Stimulated activated CD4-positive, alpha-beta T cell treated with anti-CD3 and anti-CD28 coated beads, Interleukin-1b, Interleukin-23, amount 100 ng/mL, for 48 hours (primary cell): ENCODE data around the gene DOCK2.

ENCODE experiments used
- DNase-seq: peaks from one replicate; pipeline ENCODE4 v3.0.0-alpha.2; 2020

Gene DOCK2

DNA sequence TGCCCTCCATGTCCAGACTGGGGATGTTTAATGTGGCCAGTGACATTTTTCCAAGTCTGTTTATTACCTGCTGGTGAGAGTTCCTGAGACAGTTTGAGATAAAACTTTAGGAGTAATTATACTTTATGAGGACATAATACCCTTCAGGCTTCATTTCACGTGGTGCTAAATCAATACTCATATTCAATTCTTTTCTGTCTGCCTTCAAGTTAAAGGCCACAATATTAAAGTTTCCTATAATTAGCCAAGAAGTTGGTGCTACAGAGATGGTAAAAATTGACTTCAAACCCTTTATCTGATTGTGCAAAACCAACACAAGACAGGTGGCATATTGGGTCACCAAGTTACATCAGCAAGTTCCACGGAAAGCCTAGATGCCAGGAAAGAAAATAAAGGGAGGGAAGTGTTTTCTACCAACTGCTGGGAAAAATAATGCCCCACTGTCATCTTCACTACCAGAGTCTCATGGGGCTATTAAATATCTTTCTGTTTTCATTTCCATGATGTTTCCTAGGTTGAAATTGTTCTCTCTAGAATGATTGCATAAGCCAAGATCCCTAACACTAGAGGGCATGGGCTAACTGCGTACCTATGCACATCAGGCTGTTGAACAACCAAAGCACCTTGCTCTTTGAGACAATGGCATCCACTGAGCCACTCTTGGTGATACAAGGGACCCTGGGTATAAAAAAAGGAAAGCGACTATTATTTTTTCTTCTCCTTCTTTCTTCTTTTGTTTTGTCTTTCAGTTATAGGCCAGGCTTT is 274.6 kb downstream of the DOCK2 start:
- no peak for DNase-seq

DNA sequence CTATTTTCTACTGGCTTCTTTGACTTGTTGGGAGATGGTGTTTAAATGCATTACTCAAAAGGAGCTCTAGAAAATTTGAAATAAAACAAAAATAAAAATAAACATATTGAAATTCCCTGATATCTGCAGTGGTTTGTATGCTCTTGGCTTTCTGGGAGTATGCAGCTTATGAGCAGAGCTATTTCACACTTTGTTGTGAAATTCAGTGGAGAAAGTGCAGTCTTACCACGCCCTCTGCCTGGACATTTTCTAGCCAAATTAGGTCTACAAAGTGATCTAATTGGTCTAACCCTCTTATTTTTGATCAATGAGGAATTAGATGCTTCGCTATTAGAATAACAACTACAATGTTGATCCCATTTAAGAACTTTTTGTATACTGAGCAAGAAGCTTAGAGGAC is 276.4 kb downstream of the DOCK2 start:
- no peak for DNase-seq

DNA sequence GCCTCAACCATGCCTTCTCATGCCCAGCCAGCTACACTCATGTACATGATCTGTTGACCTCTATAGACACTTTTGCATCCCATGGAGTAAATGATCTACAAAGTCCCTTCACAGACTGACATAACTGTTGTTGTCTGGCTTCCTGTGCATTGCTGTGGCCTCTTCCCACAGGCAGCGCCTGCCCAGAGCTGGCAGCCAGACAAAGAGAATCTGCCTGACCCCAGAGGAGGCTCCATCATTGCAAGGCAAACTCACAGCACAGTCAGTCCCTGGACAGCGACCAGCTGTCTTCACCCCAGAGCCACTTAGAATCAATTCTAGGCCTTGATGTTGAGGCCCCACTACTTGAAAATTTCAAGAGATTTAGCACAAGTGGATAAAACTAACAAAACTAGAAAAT is 277.7 kb downstream of the DOCK2 start:
- no peak for DNase-seq

DNA sequence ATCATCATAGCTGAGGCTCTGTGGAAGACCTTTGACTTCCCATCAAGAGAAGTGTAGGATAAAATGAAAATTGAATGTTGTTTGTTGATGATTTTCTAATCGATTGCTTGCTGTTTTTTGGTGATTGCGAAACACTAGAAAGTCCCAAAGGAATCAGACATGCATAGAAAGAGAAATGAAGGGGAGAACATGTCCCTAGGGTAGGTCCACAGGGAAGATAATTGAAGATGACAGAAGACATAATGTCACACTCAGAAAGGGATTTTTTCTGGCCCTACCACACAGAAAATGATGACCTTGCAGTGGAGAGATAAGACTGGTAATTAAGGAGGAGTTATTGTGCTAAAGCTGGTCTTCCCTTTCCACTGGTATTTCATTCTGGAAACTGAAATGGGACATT is 280.4 kb downstream of the DOCK2 start:
- DNase-seq: no peak

GRCh38 chr5:169918228-169918627 is 281.2 kb downstream of the DOCK2 start:
- DNase-seq: no peak

- DNase-seq: no peak
These were observed 283.4 kb downstream of the DOCK2 start for GRCh38 chr5:169920474-169920873.

DNA sequence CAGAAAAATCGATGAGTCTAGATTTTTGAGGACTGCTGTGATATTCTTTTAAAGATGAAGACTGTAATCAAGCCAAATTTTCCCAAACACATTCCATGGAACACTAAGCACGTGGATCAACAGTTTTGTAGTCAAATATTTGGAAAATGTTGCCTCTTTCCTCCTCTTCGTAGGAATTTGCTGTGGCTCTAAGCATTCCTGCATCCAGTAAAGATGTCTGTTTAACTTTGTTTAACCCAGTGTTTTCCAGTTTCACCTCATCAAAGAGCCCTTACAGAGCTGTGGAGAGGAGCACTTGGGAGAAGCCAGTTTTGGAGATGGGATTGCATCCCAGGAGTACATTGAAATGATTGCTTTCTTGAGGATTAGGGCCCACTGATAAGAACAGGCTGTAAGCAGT is 284.3 kb downstream of the DOCK2 start:
- no peak for DNase-seq

DNA sequence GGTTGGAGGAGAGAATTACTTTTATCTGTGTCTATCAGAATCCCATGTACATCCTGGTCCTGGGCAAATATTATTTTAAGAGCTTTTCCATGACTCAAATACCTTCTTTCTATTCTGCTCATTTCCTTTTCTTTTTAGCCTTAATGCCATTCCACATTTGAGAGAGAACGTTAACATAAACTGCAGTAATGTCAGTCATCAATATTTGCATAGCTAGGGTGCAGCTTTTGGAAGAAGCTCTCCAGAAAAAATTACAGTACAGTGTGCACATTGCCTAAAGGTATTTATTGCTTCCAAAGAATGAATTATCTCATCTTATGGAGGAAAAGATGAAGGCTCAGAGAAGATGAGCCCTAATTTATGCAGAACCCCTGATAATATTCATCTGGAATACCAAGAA is 284.9 kb downstream of the DOCK2 start:
- DNase-seq: no peak

DNA sequence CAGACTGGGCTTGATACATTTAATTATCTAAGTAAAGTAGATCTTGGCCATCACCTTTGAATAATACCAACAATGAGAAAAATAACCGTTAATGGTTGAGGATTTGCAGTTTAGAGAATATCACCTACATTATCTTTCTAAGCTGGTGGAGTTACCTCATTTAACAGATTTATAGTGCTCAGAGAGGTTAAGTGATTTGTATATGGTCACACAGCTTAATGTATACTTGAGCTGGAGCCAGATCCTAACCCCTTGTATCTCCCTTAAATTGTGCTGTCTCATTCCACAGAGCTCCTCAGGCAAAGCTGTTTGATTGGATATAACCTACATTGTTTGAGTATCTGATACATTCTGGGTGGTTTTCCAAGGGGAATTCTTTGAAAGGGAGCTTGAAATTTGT is 285.4 kb downstream of the DOCK2 start:
- DNase-seq: no peak

DNA sequence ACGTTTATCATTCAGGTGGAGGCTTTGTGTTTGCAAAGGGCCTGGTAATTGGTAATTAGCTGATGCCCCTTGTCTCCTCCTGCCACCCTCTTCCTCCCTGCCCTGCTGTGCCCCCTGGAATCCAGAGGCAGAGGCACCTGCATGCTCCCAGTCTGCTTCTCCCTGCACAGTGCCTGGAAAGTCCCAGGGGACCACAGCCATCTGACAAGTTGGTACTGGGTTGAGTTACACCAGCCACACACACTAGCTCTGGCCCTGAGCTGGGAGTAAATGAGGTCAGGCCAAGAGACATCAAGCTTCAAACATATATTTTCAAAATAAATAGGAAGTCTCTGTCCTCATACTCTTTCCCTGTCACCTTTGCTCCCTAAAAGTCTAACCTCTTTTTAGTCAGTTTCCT is 286.9 kb downstream of the DOCK2 start:
- no peak for DNase-seq

DNA sequence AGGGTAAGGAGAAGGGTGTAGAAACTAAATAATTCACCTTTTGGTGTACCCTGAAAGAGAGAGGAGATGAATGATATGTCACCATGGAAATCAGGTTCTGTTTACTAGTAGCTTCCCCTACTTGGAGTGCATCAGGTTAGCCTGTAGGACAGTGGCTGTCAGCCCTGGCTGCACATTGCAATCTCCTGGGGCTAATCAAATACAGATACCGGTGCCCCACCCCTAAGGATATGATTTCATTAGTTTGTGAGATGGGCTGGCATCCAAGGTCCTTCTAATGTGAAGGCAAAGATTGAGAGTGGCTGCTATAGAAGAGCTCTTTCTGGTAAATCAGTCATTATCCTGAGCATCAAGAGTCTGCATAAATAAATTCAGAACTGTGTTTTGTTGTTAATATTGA is 296.1 kb downstream of the DOCK2 start:
- no peak for DNase-seq

- no peak for DNase-seq
These were observed 296.5 kb downstream of the DOCK2 start for GRCh38 chr5:169933616-169934015.

GRCh38 chr5:169934990-169935389 is 297.9 kb downstream of the DOCK2 start:
- DNase-seq: no peak

DNA sequence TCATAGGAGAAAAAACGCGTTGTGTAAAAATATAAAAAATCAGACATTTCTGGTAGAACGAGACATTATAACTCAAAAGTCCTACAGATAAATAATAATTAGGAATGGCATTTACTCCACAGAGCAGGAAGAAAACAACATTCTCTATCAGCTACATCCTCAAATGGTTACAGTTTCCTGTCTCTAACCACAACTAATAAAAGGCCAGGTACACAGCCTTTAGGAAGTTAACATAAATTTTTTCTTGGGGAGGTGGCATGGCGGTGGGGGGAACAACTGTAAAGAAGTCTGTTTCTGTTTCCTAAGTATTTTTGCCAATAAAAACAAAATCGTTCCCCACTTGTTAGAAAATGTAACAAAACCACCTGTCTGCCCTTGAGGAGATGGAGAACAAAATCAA is 298.7 kb downstream of the DOCK2 start:
- no peak for DNase-seq

DNA sequence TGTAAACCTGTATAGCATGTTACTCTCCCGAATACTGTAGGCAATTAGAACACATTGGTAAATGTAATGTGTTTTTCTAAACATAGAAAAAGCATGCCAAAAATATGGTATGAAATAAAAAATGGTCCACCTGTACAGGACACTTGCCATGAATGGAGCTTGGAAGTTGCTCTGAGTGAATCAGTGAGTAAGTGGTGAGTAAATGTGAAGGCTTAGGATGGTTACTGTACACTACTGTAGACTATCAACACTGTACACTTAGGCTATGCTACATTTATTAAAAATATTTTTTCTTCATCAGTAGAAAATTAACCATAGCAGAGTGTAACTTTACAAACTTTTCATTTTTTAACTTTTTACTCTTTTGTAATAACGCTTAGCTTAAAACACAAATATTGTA is 301.4 kb downstream of the DOCK2 start:
- DNase-seq: no peak

- no peak for DNase-seq
These were observed 302.7 kb downstream of the DOCK2 start for GRCh38 chr5:169939731-169940130.

DNA sequence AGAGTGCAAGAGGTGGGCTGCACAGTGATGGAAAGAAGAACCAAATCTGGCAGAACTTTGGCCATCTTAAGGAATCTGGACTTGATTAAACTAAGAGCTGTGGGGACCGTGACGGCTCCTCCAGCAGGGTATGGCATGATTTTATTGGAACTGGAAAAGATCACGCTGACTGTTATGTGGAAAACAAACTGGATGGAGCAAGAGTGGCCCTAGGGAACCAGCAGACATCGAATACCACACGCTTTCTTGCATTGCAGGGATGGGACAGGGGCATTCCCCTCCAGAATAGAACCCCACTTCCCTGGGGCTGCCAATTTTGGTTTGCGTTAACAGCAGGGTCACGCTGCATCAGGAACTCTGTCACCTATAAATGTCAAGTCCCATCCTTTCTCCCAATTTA is 304.5 kb downstream of the DOCK2 start:
- no peak for DNase-seq

GRCh38 chr5:169942181-169942580 is 305.1 kb downstream of the DOCK2 start:
- DNase-seq: no peak

DNA sequence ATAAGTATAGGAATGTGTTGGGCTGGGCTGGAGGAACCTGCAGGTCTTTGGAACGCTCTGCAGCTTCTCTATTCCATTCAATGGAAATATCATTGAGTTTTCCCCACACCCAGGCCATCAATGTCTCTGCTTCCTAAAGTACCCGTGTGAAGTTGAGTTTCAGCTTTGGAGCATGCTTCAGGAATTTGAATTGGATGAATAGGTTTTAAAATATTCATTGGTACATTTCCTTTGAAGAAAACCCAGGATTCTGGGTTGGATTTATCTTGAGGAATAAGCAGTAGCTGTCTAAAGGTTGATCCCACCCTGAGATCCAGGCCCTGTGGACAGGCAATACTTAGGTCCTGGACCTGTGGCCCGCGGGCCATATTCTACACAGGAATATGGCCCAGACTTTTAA is 306.0 kb downstream of the DOCK2 start:
- no peak for DNase-seq

DNA sequence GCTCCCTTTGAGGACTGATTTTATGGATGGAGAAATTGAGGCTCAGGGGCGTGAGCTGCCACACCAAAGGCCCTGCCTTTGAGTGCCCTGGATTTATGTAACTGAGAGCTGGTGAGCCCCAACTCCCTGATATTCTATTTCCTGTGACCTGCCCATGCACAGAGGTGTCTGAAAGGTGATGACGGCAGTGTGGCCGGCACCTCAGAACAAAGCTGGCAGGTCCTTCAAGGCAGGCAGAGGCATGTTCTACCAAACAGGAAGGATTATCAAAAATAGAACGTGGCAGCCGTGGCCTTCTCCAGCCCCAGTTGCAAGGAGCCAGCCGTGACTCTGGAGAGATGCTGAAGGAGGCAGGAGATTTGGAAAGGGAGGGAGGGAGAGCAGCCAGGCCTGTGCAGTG is 307.0 kb downstream of the DOCK2 start:
- DNase-seq: no peak

- no peak for DNase-seq
These were observed 308.0 kb downstream of the DOCK2 start for GRCh38 chr5:169944922-169945680.

- DNase-seq: no peak
These were observed 308.8 kb downstream of the DOCK2 start for GRCh38 chr5:169945831-169946261.

DNA sequence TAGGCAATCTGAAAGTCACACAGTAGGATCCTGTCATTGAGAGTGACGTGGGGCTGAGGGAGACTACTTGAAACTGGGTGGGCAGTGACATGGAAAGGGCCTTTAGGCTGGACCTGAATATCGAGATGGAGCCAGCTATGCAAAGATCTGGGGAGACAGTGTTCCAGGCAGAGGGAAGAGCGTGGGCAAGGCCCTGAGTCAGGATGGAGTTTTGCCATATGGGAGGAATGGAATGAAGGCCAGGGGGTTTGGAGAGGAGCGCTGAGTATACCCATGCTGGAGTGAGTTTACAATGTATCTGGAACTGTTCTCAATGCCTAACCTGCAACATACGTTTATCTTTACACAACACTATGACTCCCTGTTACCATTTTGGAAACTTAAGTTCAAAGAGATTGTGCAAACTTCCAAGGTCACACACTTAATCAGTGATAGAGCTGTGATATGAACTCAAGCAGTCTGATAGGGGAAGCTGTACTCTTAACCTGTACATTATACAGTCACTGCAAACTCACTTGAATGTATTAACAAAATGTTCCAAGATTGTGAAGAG is 309.7 kb downstream of the DOCK2 start:
- DNase-seq: no peak

DNA sequence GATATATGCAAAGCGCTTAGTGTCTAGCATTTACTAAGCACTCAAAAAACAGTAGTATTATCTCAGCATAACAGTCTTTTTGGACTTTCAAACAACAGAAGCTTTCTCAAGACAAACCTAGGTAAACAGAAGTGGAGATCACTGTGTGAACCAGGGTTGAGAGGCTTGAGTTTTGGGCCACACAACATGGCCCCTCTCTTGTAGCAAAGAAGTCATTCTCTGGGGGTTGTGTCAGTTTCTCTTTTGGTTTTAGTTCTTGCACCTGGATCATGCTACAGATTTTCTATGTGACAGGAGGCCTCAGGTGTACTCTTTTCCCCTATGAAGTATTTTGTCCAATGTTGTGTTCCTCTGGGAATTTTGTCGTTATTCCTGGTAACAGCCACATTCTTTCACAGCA is 313.3 kb downstream of the DOCK2 start:
- no peak for DNase-seq
